Liver (tissue), 9 donors: ENCODE measurements around the gene DEPDC4. TPM values are rescaled to one million over a fixed set of nuclear protein-coding genes. Genes with fewer than 3 reads are reported as not detected.

Source experiments
- DNase-seq: peaks from one replicate; pipeline ENCODE4 v3.0.0-alpha.2; 2017; ENCODE audit warnings: low spot score
- H3K27ac ChIP-seq, 2 donors: one replicate each; pipeline ENCODE4 v1.7.0; 2013; ENCODE audit warnings: inconsistent platforms in 2 of 2, low read length in 2 of 2, control low read depth in 1 of 2, low read depth in 1 of 2, mild to moderate bottlenecking in 1 of 2
- H3K27me3 ChIP-seq, 4 donors: one replicate each; pipeline versions ENCODE4 v1.6.1 to v1.7.0; 2013; ENCODE audit warnings: low read length in 3 of 4, inconsistent platforms in 1 of 4, mild to moderate bottlenecking in 1 of 4, moderate library complexity in 1 of 4; ENCODE audit not compliant: control insufficient read depth in 4 of 4, insufficient read depth in 4 of 4
- H3K36me3 ChIP-seq, 4 donors: one replicate each; pipeline versions ENCODE4 v1.6.1 to v1.7.0; 2013; ENCODE audit warnings: low read length in 3 of 4, mild to moderate bottlenecking in 3 of 4, low read depth in 1 of 4, moderate library complexity in 1 of 4; ENCODE audit not compliant: control insufficient read depth in 4 of 4, insufficient read depth in 3 of 4
- H3K4me1 ChIP-seq, 4 donors: one replicate each; pipeline versions ENCODE4 v1.6.1 to v1.7.0; 2013; ENCODE audit warnings: low read length in 3 of 4, mild to moderate bottlenecking in 3 of 4, moderate library complexity in 1 of 4; ENCODE audit not compliant: control insufficient read depth in 4 of 4, insufficient read depth in 4 of 4
- H3K4me3 ChIP-seq, 3 donors: one replicate each; pipeline versions ENCODE4 v1.6.1 to v1.7.0; 2013; ENCODE audit warnings: low read length in 3 of 3, control low read depth in 1 of 3, low read depth in 1 of 3, mild to moderate bottlenecking in 1 of 3
- H3K9ac ChIP-seq, 2 donors: one replicate each; pipeline ENCODE4 v1.7.0; 2013; ENCODE audit warnings: low read length in 2 of 2, mild to moderate bottlenecking in 2 of 2, moderate library complexity in 2 of 2, control low read depth in 1 of 2, low read depth in 1 of 2
- H3K9me3 ChIP-seq, 4 donors: one replicate each; pipeline versions ENCODE4 v1.6.1 to v1.7.0; 2013; ENCODE audit warnings: low read length in 3 of 4; ENCODE audit not compliant: control insufficient read depth in 4 of 4
- EGR1 ChIP-seq, 2 donors: IDR thresholded peaks; 2 replicates each; pipeline ENCODE4 v1.6.1; 2016 to 2018; ENCODE audit warnings: antibody characterized with exemption in 2 of 2, low read depth in 2 of 2
- FOXA1 ChIP-seq: IDR thresholded peaks from 2 replicates; pipeline ENCODE4 v1.6.1; 2016; ENCODE audit warnings: antibody characterized with exemption
- FOXA2 ChIP-seq: IDR thresholded peaks from 2 replicates; pipeline ENCODE4 v1.6.1; 2016; ENCODE audit warnings: antibody characterized with exemption
- GABPA ChIP-seq, 2 donors: IDR thresholded peaks in 1 of 2; conservative IDR thresholded peaks in 1 of 2; 2 replicates each; pipeline ENCODE4 v1.6.1; 2016; ENCODE audit warnings: antibody characterized with exemption in 2 of 2, mild to moderate bottlenecking in 1 of 2, moderate library complexity in 1 of 2
- HNF4A ChIP-seq, 2 donors: conservative IDR thresholded peaks; 2 replicates each; pipeline ENCODE4 v1.6.1; 2016; ENCODE audit warnings: antibody characterized with exemption in 2 of 2, mild to moderate bottlenecking in 2 of 2
- HNF4G ChIP-seq: IDR thresholded peaks from 2 replicates; pipeline ENCODE4 v1.6.1; 2016; ENCODE audit warnings: antibody characterized with exemption
- NR2F2 ChIP-seq: IDR thresholded peaks from 2 replicates; pipeline ENCODE4 v1.6.1; 2016; ENCODE audit warnings: antibody characterized with exemption
- RAD21 ChIP-seq, 2 donors: IDR thresholded peaks; 2 replicates each; pipeline ENCODE4 v1.6.1; 2016; ENCODE audit warnings: antibody characterized with exemption in 2 of 2, mild to moderate bottlenecking in 2 of 2
- RXRA ChIP-seq, 2 donors: IDR thresholded peaks; 2 replicates each; pipeline ENCODE4 v1.6.1; 2017 to 2018; ENCODE audit warnings: antibody characterized with exemption in 2 of 2, mild to moderate bottlenecking in 1 of 2
- SP1 ChIP-seq: IDR thresholded peaks from 2 replicates; pipeline ENCODE4 v1.6.1; 2018; ENCODE audit warnings: antibody characterized with exemption, mild to moderate bottlenecking
- TAF1 ChIP-seq: conservative IDR thresholded peaks from 2 replicates; pipeline ENCODE4 v1.6.1; 2016; ENCODE audit warnings: antibody characterized with exemption, mild to moderate bottlenecking
- YY1 ChIP-seq: IDR thresholded peaks from 2 replicates; pipeline ENCODE4 v1.6.1; 2016; ENCODE audit warnings: antibody characterized with exemption, mild to moderate bottlenecking
- WGBS: extraction: QIAGEN DNeasy Blood & Tissue Kit; methylation state at CpG from one replicate; pipeline ENCODE4 v1.1.7; 2013; 5-methylcytosine and 5-hydroxymethylcytosine counted together
- polyA plus RNA-seq, 2 donors: library from polyadenylated mRNA; stranded (reverse) in 1 of 2; unstranded in 1 of 2; fragments of 200-250 nt in 1 of 2; fragments of >200 nt in 1 of 2; fragmentation: Nextera tagmentation in 1 of 2; extraction: Ambion mirVana in 1 of 2; gene quantifications; one replicate each; pipeline versions ENCODE4 v1.2.1 to v1.2.3, GENCODE V29; 2013 to 2015
- total RNA-seq, 2 donors: library from RNA; depleted of rRNA; stranded (reverse); fragments of >200 nt; gene quantifications; one replicate each; pipeline ENCODE4 v1.2.3, GENCODE V29; 2014
- TF ChIP-seq, protein P1 (sequence below): IDR thresholded peaks from 2 replicates; pipeline ENCODE4 v1.6.1; 2016; ENCODE audit warnings: antibody characterized with exemption
- TF ChIP-seq, protein P2 (sequence below): IDR thresholded peaks from 2 replicates; pipeline ENCODE4 v1.6.1; 2016; ENCODE audit warnings: antibody characterized with exemption
- TF ChIP-seq, protein P3 (sequence below): IDR thresholded peaks from 2 replicates; pipeline ENCODE4 v1.6.1; 2016; ENCODE audit warnings: antibody characterized with exemption, mild to moderate bottlenecking
- TF ChIP-seq, protein P4 (sequence below): fragments of 150-350 bp; IDR thresholded peaks from 2 replicates; pipeline ENCODE4 v1.5.1; 2017; ENCODE audit warnings: improper control_type of control experiment, low read depth, low read length; ENCODE audit not compliant: missing input control
- TF ChIP-seq, protein P5 (sequence below): IDR thresholded peaks from 2 replicates; pipeline ENCODE4 v1.6.1; 2016; ENCODE audit warnings: antibody characterized with exemption
- donor health status: healthy.
- donor health status: healthy.
- donor health status: healthy.
- donor health status: healthy.
- donor health status: healthy.

The DEPDC4 gene
- total and polyA plus RNA-seq, 4 donors, result 0.39 to 6.9 (median 1.9) TPM

DNA sequence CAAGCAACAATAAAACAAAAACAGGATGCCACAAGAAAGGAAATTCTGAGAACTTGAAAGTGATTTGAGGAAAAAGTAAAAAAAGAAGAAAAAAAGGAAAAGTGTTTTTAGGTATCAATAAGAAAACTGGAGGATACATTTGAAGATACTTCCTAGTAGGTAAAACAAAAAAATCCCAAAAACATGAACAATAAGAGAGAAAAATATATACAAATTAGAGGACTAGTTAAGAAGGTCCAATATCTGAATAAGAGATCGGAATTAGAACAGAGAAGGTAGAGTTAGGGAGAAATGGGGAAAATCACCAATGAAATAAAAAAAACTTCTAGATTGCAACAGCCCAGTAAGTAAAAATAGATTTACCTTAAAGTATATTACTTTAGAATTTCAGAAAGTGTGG, 8.8 kb downstream of the DEPDC4 start:
- DNase-seq, result no peak
- 99% methylated on average over 1 of the region's 1 CpG for WGBS

DNA sequence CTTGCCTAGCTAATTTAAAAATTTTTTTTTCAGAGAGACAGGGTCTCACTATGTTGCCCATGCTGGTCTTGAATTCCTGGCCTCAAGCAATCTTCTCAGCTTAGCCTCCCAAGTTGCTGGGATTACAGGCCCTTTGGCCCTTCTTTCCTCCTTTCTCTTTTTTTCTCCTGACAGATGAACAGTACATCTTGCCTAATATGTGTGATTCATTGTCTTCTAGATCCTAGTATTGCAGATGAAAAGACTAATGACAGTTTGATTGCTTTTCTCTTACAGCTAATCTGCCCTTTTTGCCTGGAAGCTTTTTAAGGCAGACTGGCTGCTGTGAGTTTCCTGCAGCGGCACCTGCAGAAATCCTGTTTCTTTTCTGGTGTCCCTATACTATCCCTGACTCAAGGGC, 12.0 kb downstream of the DEPDC4 start:
- Histone ChIP-seq H3K27me3 (no peaks in the 10 kb centered on the region), H3K9me3 (no peaks in the 10 kb centered on the region), H3K4me3 (no peak overlapping the region), H3K4me1 (peaks cover 9 to 22% (median 22%) of the 10 kb centered on the region in 4 donors), H3K36me3 (no peaks in the 10 kb centered on the region), H3K9ac (no peak overlapping the region), H3K27ac (no peak overlapping the region)
- WGBS, result 97% methylated on average over 1 of the region's 1 CpG
- no peak for DNase-seq
- TF ChIP-seq RXRA (IDR thresholded peaks at IDR 0.05) (no peak), EGR1 (IDR thresholded peaks at IDR 0.05; ENCODE audit: low read depth in 2 of 2) (no peak), HNF4G (no peak), YY1 (no peak), SP1 (no peak), HNF4A (conservative IDR thresholded peaks at IDR 0.05) (no peak), FOXA1 (no peak), NR2F2 (no peak)
- TF ChIP-seq, protein P1, sequence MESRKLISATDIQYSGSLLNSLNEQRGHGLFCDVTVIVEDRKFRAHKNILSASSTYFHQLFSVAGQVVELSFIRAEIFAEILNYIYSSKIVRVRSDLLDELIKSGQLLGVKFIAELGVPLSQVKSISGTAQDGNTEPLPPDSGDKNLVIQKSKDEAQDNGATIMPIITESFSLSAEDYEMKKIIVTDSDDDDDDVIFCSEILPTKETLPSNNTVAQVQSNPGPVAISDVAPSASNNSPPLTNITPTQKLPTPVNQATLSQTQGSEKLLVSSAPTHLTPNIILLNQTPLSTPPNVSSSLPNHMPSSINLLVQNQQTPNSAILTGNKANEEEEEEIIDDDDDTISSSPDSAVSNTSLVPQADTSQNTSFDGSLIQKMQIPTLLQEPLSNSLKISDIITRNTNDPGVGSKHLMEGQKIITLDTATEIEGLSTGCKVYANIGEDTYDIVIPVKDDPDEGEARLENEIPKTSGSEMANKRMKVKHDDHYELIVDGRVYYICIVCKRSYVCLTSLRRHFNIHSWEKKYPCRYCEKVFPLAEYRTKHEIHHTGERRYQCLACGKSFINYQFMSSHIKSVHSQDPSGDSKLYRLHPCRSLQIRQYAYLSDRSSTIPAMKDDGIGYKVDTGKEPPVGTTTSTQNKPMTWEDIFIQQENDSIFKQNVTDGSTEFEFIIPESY, result no peak
- TF ChIP-seq, protein P2, sequence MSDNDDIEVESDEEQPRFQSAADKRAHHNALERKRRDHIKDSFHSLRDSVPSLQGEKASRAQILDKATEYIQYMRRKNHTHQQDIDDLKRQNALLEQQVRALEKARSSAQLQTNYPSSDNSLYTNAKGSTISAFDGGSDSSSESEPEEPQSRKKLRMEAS, result no peak

More for the DNA sequence above, 8.8 kb downstream of the DEPDC4 start:
- Histone ChIP-seq H3K27ac (no peak overlapping the region), H3K27me3 (no peaks in the 10 kb centered on the region), H3K36me3 (no peaks in the 10 kb centered on the region), H3K4me1 (peaks cover 0 to 5% (median 2%) of the 10 kb centered on the region in 4 donors), H3K9me3 (no peaks in the 10 kb centered on the region), H3K4me3 (no peak overlapping the region), H3K9ac (no peak overlapping the region)
- TF ChIP-seq, protein P3, sequence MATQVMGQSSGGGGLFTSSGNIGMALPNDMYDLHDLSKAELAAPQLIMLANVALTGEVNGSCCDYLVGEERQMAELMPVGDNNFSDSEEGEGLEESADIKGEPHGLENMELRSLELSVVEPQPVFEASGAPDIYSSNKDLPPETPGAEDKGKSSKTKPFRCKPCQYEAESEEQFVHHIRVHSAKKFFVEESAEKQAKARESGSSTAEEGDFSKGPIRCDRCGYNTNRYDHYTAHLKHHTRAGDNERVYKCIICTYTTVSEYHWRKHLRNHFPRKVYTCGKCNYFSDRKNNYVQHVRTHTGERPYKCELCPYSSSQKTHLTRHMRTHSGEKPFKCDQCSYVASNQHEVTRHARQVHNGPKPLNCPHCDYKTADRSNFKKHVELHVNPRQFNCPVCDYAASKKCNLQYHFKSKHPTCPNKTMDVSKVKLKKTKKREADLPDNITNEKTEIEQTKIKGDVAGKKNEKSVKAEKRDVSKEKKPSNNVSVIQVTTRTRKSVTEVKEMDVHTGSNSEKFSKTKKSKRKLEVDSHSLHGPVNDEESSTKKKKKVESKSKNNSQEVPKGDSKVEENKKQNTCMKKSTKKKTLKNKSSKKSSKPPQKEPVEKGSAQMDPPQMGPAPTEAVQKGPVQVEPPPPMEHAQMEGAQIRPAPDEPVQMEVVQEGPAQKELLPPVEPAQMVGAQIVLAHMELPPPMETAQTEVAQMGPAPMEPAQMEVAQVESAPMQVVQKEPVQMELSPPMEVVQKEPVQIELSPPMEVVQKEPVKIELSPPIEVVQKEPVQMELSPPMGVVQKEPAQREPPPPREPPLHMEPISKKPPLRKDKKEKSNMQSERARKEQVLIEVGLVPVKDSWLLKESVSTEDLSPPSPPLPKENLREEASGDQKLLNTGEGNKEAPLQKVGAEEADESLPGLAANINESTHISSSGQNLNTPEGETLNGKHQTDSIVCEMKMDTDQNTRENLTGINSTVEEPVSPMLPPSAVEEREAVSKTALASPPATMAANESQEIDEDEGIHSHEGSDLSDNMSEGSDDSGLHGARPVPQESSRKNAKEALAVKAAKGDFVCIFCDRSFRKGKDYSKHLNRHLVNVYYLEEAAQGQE, result no peak
- TF ChIP-seq GABPA (IDR thresholded peaks at IDR 0.05 in 1 of 2, conservative IDR thresholded peaks at IDR 0.05 in 1 of 2) (no peak), TAF1 (no peak), NR2F2 (no peak), RAD21 (IDR thresholded peaks at IDR 0.05) (no peak), SP1 (no peak), YY1 (no peak), FOXA1 (no peak), HNF4G (no peak), RXRA (IDR thresholded peaks at IDR 0.05) (no peak), FOXA2 (no peak)
- TF ChIP-seq, protein P4, sequence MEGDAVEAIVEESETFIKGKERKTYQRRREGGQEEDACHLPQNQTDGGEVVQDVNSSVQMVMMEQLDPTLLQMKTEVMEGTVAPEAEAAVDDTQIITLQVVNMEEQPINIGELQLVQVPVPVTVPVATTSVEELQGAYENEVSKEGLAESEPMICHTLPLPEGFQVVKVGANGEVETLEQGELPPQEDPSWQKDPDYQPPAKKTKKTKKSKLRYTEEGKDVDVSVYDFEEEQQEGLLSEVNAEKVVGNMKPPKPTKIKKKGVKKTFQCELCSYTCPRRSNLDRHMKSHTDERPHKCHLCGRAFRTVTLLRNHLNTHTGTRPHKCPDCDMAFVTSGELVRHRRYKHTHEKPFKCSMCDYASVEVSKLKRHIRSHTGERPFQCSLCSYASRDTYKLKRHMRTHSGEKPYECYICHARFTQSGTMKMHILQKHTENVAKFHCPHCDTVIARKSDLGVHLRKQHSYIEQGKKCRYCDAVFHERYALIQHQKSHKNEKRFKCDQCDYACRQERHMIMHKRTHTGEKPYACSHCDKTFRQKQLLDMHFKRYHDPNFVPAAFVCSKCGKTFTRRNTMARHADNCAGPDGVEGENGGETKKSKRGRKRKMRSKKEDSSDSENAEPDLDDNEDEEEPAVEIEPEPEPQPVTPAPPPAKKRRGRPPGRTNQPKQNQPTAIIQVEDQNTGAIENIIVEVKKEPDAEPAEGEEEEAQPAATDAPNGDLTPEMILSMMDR, result no peak
- TF ChIP-seq, protein P5, sequence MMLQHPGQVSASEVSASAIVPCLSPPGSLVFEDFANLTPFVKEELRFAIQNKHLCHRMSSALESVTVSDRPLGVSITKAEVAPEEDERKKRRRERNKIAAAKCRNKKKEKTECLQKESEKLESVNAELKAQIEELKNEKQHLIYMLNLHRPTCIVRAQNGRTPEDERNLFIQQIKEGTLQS, result no peak
- TF ChIP-seq, protein P1, result no peak
